ENCODE results near the gene SHB. TPM values are rescaled to one million over a fixed set of nuclear protein-coding genes. Genes with fewer than 3 reads are reported as not detected.

Gene SHB
- total and polyA plus RNA-seq, 2 donors (not counting 3 experiments of a cell fraction or from before 2014, with no cell fraction given): 13.4 to 24.9 TPM

GRCh38 chr9:37908698-37909186 lies 160.3 kb downstream of the SHB start:
- no TSS peak for BruUV-seq (replicated peaks)
- dilution Hi-C loops (cut with MboI; ENCODE audit: extremely low pct_ligation_motif_present, low sequenced_read_pairs): no loop called here

More at GRCh38 chr9:37908698-37909186, 160.3 kb downstream of the SHB start:
- CTCF ChIA-PET: interaction anchor here (0.6 to 1.5 kb wide), 3 partner anchors 8 to 355 kb away, joined by 3 to 8 read pairs (median 4); no protein-coding TSS in a partner anchor
- Histone ChIP-seq H3K4me2 (ENCODE audit: insufficient read depth, low read length) (no peak overlapping the region), H3K9me1 (replicated peaks; ENCODE audit: control insufficient read depth, extremely low read depth, insufficient read depth, low read length) (no peaks in the 10 kb centered on the region), H3K9me3 (replicated peaks; ENCODE audit: control insufficient read depth, insufficient read depth, low read length) (no peaks in the 10 kb centered on the region), H3K4me1 (ENCODE audit: control insufficient read depth, extremely low read depth, insufficient read depth, low read length) (peaks cover 7% of the 10 kb centered on the region), H3K79me2 (ENCODE audit: control insufficient read depth, insufficient read depth, low read length) (no peaks in the 10 kb centered on the region), H4K20me1 (replicated peaks; ENCODE audit: control insufficient read depth, extremely low read depth, insufficient read depth, low read length) (no peaks in the 10 kb centered on the region), H3K27ac (ENCODE audit: insufficient read depth, low read depth, low read length) (no peak overlapping the region), H2AFZ (ENCODE audit: low read depth, low read length) (no peak overlapping the region), H3K27me3 (ENCODE audit: control insufficient read depth in 2 of 2, insufficient read depth in 2 of 2, low read length in 2 of 2) (no peaks in the 10 kb centered on the region), H3K4me3 (replicated peaks in 1 of 3; ENCODE audit: insufficient read depth in 1 of 3, low read depth in 1 of 3, low read length in 3 of 3) (no peak overlapping the region), H3K9ac (replicated peaks; ENCODE audit: extremely low read depth, insufficient read depth, low read length) (no peak overlapping the region), H3K36me3 (ENCODE audit: control insufficient read depth in 2 of 2, extremely low read depth in 1 of 2, insufficient read depth in 2 of 2, low read length in 2 of 2) (no peaks in the 10 kb centered on the region)
- intact Hi-C loops (cut with micrococcal nuclease): no loop called here
- no peak for TF ChIP-seq EZH2 (IDR thresholded peaks at IDR 0.05; ENCODE audit: borderline replicate concordance, low read depth, low read length, severe bottlenecking)
- TF ChIP-seq POLR2AphosphoS5 (IDR thresholded peaks at IDR 0.05; ENCODE audit: insufficient read depth, low read depth, low read length): no peak
- TF ChIP-seq MYC (IDR thresholded peaks at IDR 0.05; ENCODE audit: low read depth, low read length): no peak
- TF ChIP-seq POLR2A (IDR thresholded peaks at IDR 0.05; ENCODE audit: low read depth, low read length): no peak
- TF ChIP-seq, protein P1, sequence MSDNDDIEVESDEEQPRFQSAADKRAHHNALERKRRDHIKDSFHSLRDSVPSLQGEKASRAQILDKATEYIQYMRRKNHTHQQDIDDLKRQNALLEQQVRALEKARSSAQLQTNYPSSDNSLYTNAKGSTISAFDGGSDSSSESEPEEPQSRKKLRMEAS (IDR thresholded peaks at IDR 0.05; ENCODE audit: insufficient read depth, insufficient read length): no peak
- no peak for TF ChIP-seq GATA2 (IDR thresholded peaks at IDR 0.05; ENCODE audit: insufficient read depth, insufficient read length, low read depth, low read length)
- TF ChIP-seq CTCF (IDR thresholded peaks at IDR 0.05; ENCODE audit: extremely low read depth in 1 of 2, insufficient read depth in 1 of 2, low read depth in 1 of 2, low read length in 2 of 2): no peak
- TF ChIP-seq FOS (IDR thresholded peaks at IDR 0.05; ENCODE audit: borderline replicate concordance, insufficient read depth, low read length): no peak
- POLR2A ChIA-PET: no interaction called here
- FAIRE-seq (no peak), DNase-seq (ENCODE audit: low read depth, low spot score) (no peak)

Measured in endothelial cell of umbilical vein (primary cell).